ENCODE results near the gene CELF6. TPM values are rescaled to one million over a fixed set of nuclear protein-coding genes. Genes with fewer than 3 reads are reported as not detected.

The CELF6 gene
- total RNA-seq, 1 donor from 2014 or later, result 2.2 TPM

- intact Hi-C loops (cut with micrococcal nuclease), result loop anchor here (10.0 kb wide), 1 partner anchor 335 kb away; no protein-coding TSS in a partner anchor
- Mint-ChIP-seq H3K27ac (no peak overlapping the region), H3K9me3 (no peaks in the 10 kb centered on the region), H3K27me3 (no peaks in the 10 kb centered on the region), H3K36me3 (ENCODE audit: low read depth) (peaks cover 59% of the 10 kb centered on the region), H3K4me1 (no peaks in the 10 kb centered on the region), H3K4me3 (no peak overlapping the region)
- no peak for ATAC-seq (ENCODE audit: low read depth)
- TF ChIP-seq CTCF (IDR thresholded peaks at IDR 0.05), result no peak
- CTCF ChIA-PET, result no interaction called here
- POLR2A ChIA-PET, result no interaction called here
- DNase-seq, result no peak
Measured at GRCh38 chr15:72339777-72340177, 19.8 kb upstream of the CELF6 start.

GRCh38 chr15:72338617-72339321 lies 18.8 kb upstream of the CELF6 start:
- Mint-ChIP-seq H3K27ac (no peak overlapping the region), H3K9me3 (no peaks in the 10 kb centered on the region), H3K36me3 (ENCODE audit: low read depth) (peaks cover 54% of the 10 kb centered on the region)

GRCh38 chr15:72338148-72338547 lies 18.2 kb upstream of the CELF6 start:
- CTCF ChIA-PET, result no interaction called here
- H3K4me1 Mint-ChIP-seq, result no peaks in the 10 kb centered on the region
- DNase-seq (no peak), ATAC-seq (ENCODE audit: low read depth) (no peak)
- POLR2A ChIA-PET, result no interaction called here
- no peaks in the 10 kb centered on the region for H3K27me3 Mint-ChIP-seq
- H3K4me3 Mint-ChIP-seq, result no peak overlapping the region
- H3K9me3 Mint-ChIP-seq, result no peaks in the 10 kb centered on the region
- H3K27ac Mint-ChIP-seq, result no peak overlapping the region
- no peak for TF ChIP-seq CTCF (IDR thresholded peaks at IDR 0.05)
- intact Hi-C loops (cut with micrococcal nuclease), result no loop called here
- H3K36me3 Mint-ChIP-seq (ENCODE audit: low read depth), result peaks cover 52% of the 10 kb centered on the region

More at GRCh38 chr15:72338617-72339321, 18.8 kb upstream of the CELF6 start:
- no peak overlapping the region for H3K4me3 Mint-ChIP-seq
- H3K27me3 Mint-ChIP-seq, result no peaks in the 10 kb centered on the region
- ATAC-seq (ENCODE audit: low read depth) (no peak), DNase-seq (no peak)
- H3K4me1 Mint-ChIP-seq, result no peaks in the 10 kb centered on the region
- intact Hi-C loops (cut with micrococcal nuclease), result no loop called here
- no peak for TF ChIP-seq CTCF (IDR thresholded peaks at IDR 0.05)
- ChIA-PET CTCF (interaction anchor here (0.8 kb wide), 1 partner anchor 14 kb away, joined by 3 read pairs; no protein-coding TSS in a partner anchor), POLR2A (no interaction called here)

- Mint-ChIP-seq H3K36me3 (ENCODE audit: low read depth) (peaks cover 40% of the 10 kb centered on the region), H3K9me3 (no peaks in the 10 kb centered on the region), H3K27me3 (no peaks in the 10 kb centered on the region), H3K4me3 (no peak overlapping the region), H3K27ac (no peak overlapping the region), H3K4me1 (no peaks in the 10 kb centered on the region)
- ChIA-PET POLR2A (no interaction called here), CTCF (no interaction called here)
- intact Hi-C loops (cut with micrococcal nuclease), result no loop called here
- no peak for TF ChIP-seq CTCF (IDR thresholded peaks at IDR 0.05)
- no peak for DNase-seq
- ATAC-seq (ENCODE audit: low read depth), result no peak
Measured at GRCh38 chr15:72334842-72335241, 14.9 kb upstream of the CELF6 start.

GRCh38 chr15:72331021-72331420 lies 11.1 kb upstream of the CELF6 start:
- H3K9me3 Mint-ChIP-seq, result no peaks in the 10 kb centered on the region
- no peak overlapping the region for H3K4me3 Mint-ChIP-seq
- H3K27ac Mint-ChIP-seq, result no peak overlapping the region
- H3K27me3 Mint-ChIP-seq, result no peaks in the 10 kb centered on the region
- ChIA-PET CTCF (interaction anchor here (0.9 kb wide), 1 partner anchor 18 kb away, joined by 4 read pairs; no protein-coding TSS in a partner anchor), POLR2A (no interaction called here)
- DNase-seq, result no peak
- intact Hi-C loops (cut with micrococcal nuclease), result no loop called here
- H3K36me3 Mint-ChIP-seq (ENCODE audit: low read depth), result peaks cover 55% of the 10 kb centered on the region
- no peak for ATAC-seq (ENCODE audit: low read depth)
- no peak for TF ChIP-seq CTCF (IDR thresholded peaks at IDR 0.05)
- H3K4me1 Mint-ChIP-seq, result no peaks in the 10 kb centered on the region

All from activated B cell treated with CpG ODN at 0.5 μM for 24 hours (primary cell).